Measurements from ENCODE around the gene HMGB1.

The HMGB1 gene

GRCh38 chr13:30465593-30466357 lies at the start of gene HMGB1:
Gene HMGB1 (minus strand): TSS chr13:30465936. CDS start chr13:30463680, 2,256 bp downstream.
- peak; percentile 92 for DNase-seq (ENCODE audit: low read depth)

- no peak for DNase-seq (ENCODE audit: low read depth)
These were observed 45.2 kb upstream of the HMGB1 start for GRCh38 chr13:30510811-30511371.

- DNase-seq (ENCODE audit: low read depth), result no peak
These were observed 44.4 kb upstream of the HMGB1 start for GRCh38 chr13:30510091-30510490.

- no peak for DNase-seq (ENCODE audit: low read depth)
These were observed 43.7 kb upstream of the HMGB1 start for GRCh38 chr13:30509254-30510050.

- no peak for DNase-seq (ENCODE audit: low read depth)
These were observed 38.3 kb upstream of the HMGB1 start for GRCh38 chr13:30504081-30504480.

GRCh38 chr13:30502237-30502636 lies 36.5 kb upstream of the HMGB1 start:
- no peak for DNase-seq (ENCODE audit: low read depth)

GRCh38 chr13:30499338-30499737 lies 33.6 kb upstream of the HMGB1 start:
- DNase-seq (ENCODE audit: low read depth), result no peak

- no peak for DNase-seq (ENCODE audit: low read depth)
These were observed 30.4 kb upstream of the HMGB1 start for GRCh38 chr13:30496147-30496546.

- no peak for DNase-seq (ENCODE audit: low read depth)
These were observed 30.0 kb upstream of the HMGB1 start for GRCh38 chr13:30495746-30496145.

- no peak for DNase-seq (ENCODE audit: low read depth)
These were observed 28.1 kb upstream of the HMGB1 start for GRCh38 chr13:30493658-30494381.

- DNase-seq (ENCODE audit: low read depth), result no peak
These were observed 21.3 kb upstream of the HMGB1 start for GRCh38 chr13:30487075-30487470.

GRCh38 chr13:30486230-30487074 lies 20.7 kb upstream of the HMGB1 start:
- no peak for DNase-seq (ENCODE audit: low read depth)

- no peak for DNase-seq (ENCODE audit: low read depth)
These were observed 15.6 kb upstream of the HMGB1 start for GRCh38 chr13:30481241-30481760.

- DNase-seq (ENCODE audit: low read depth), result no peak
These were observed 14.7 kb upstream of the HMGB1 start for GRCh38 chr13:30480292-30480950.

GRCh38 chr13:30479883-30480219 lies 14.1 kb upstream of the HMGB1 start:
- no peak for DNase-seq (ENCODE audit: low read depth)

GRCh38 chr13:30479154-30479882 lies 13.6 kb upstream of the HMGB1 start:
- no peak for DNase-seq (ENCODE audit: low read depth)

- DNase-seq (ENCODE audit: low read depth), result no peak
These were observed 11.8 kb upstream of the HMGB1 start for GRCh38 chr13:30477346-30478195.

GRCh38 chr13:30473675-30474074 lies 7.9 kb upstream of the HMGB1 start:
- DNase-seq (ENCODE audit: low read depth), result no peak

GRCh38 chr13:30466841-30467252 lies 1.1 kb upstream of the HMGB1 start:
- DNase-seq (ENCODE audit: low read depth), result no peak
